Measurements from ENCODE around the gene SLC1A3.

DNA sequence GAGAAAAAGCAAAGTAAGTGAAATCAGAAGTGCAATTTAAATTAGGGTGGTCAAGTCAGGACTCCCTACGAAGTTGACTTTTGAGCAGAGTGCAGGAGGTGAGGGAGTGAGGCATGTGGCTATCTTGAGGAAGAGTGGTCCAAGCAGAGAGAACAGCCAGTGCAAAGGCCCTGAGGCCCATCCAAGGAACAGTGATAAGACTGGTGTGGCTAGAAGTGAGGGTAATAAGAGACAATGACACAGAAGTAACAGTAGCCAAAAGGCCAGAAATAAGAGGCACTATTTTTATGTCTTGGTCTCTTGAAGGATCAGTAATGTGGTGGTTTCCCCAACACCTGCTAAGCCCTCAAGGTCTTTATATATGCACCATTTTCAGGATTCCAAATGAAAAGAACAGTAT lies 120.4 kb downstream of the SLC1A3 start:
- TF ChIP-seq EZH2 (IDR thresholded peaks at IDR 0.05; ENCODE audit: low read length, missing control alignments): no peak
- TF ChIP-seq, protein P1, sequence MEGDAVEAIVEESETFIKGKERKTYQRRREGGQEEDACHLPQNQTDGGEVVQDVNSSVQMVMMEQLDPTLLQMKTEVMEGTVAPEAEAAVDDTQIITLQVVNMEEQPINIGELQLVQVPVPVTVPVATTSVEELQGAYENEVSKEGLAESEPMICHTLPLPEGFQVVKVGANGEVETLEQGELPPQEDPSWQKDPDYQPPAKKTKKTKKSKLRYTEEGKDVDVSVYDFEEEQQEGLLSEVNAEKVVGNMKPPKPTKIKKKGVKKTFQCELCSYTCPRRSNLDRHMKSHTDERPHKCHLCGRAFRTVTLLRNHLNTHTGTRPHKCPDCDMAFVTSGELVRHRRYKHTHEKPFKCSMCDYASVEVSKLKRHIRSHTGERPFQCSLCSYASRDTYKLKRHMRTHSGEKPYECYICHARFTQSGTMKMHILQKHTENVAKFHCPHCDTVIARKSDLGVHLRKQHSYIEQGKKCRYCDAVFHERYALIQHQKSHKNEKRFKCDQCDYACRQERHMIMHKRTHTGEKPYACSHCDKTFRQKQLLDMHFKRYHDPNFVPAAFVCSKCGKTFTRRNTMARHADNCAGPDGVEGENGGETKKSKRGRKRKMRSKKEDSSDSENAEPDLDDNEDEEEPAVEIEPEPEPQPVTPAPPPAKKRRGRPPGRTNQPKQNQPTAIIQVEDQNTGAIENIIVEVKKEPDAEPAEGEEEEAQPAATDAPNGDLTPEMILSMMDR (conservative IDR thresholded peaks at IDR 0.05 in 1 of 2, IDR thresholded peaks at IDR 0.05 in 1 of 2; ENCODE audit: low read depth in 1 of 2, low read length in 2 of 2): no peak

All from fibroblast of lung (primary cell).